GM23338 (cell line): ENCODE results near the gene SFT2D2. TPM values are rescaled to one million over a fixed set of nuclear protein-coding genes. Genes with fewer than 3 reads are reported as not detected.

Experiments used
- ATAC-seq: fragments of 200-7000 bp; cut with Tn5 transposase; 3 replicates; pipeline ENCODE4 v1.9.1; 2020
- DNase-seq: peaks from one replicate; pipeline ENCODE4 v3.0.0-alpha.2; 2015; ENCODE audit warnings: low spot score
- H2AFZ ChIP-seq: fragments of 200-600 bp; sonication (generic); 2 replicates; pipeline ENCODE4 v1.8.0; 2016; ENCODE audit warnings: antibody characterized with exemption, mild to moderate bottlenecking, moderate library complexity
- H3F3A ChIP-seq: fragments of 200-600 bp; sonication (generic); replicated peaks from 2 replicates; pipeline ENCODE4 v1.8.0; 2017; ENCODE audit warnings: antibody characterized with exemption, mixed run types, low read depth
- H3K27ac ChIP-seq: fragments of 200-600 bp; sonication (generic); 2 replicates; pipeline ENCODE4 v1.6.1; 2016; ENCODE audit warnings: low read depth
- H3K27me3 ChIP-seq: fragments of 200-600 bp; sonication (generic); 2 replicates; pipeline ENCODE4 v1.8.0; 2016; ENCODE audit warnings: mild to moderate bottlenecking, mixed run types, moderate library complexity; ENCODE audit not compliant: insufficient read depth
- H3K36me3 ChIP-seq: fragments of 200-600 bp; sonication (generic); 2 replicates; pipeline ENCODE4 v1.8.0; 2016; ENCODE audit warnings: mild to moderate bottlenecking; ENCODE audit not compliant: insufficient read depth
- H3K4me1 ChIP-seq: fragments of 200-600 bp; sonication (generic); 2 replicates; pipeline ENCODE4 v1.8.0; 2016; ENCODE audit warnings: mild to moderate bottlenecking, moderate library complexity; ENCODE audit not compliant: insufficient read depth
- H3K4me2 ChIP-seq: fragments of 200-600 bp; sonication (generic); 2 replicates; pipeline ENCODE4 v1.7.1; 2017; ENCODE audit warnings: mixed run types
- H3K4me3 ChIP-seq: fragments of 200-600 bp; sonication (generic); 2 replicates; pipeline ENCODE4 v1.6.1; 2016; ENCODE audit warnings: mixed run types
- H3K79me2 ChIP-seq: fragments of 200-600 bp; sonication (generic); replicated peaks from 2 replicates; pipeline ENCODE4 v1.8.0; 2017; ENCODE audit warnings: mild to moderate bottlenecking; ENCODE audit not compliant: insufficient read depth
- H3K9me2 ChIP-seq: fragments of 200-600 bp; sonication (generic); 2 replicates; pipeline ENCODE4 v1.8.0; 2017; ENCODE audit not compliant: insufficient read depth
- H4K20me1 ChIP-seq: fragments of 200-600 bp; sonication (generic); replicated peaks from 2 replicates; pipeline ENCODE4 v1.8.0; 2017; ENCODE audit warnings: mild to moderate bottlenecking; ENCODE audit not compliant: insufficient read depth
- H3K27ac Mint-ChIP-seq: 2 replicates; pipeline ENCODE4 v1.8.0; 2020; ENCODE audit warnings: inconsistent platforms, mild to moderate bottlenecking, moderate library complexity, mixed read lengths
- H3K27me3 Mint-ChIP-seq: 3 replicates; pipeline ENCODE4 v1.8.0; 2022; ENCODE audit warnings: low read depth, mild to moderate bottlenecking, moderate library complexity, mixed read lengths, inconsistent platforms; ENCODE audit not compliant: insufficient read depth, poor library complexity
- H3K36me3 Mint-ChIP-seq: 3 replicates; pipeline ENCODE4 v1.8.0; 2021; ENCODE audit warnings: low read depth, mild to moderate bottlenecking, inconsistent platforms, moderate library complexity, mixed read lengths
- H3K4me1 Mint-ChIP-seq: 3 replicates; pipeline ENCODE4 v1.8.0; 2020; ENCODE audit warnings: mild to moderate bottlenecking, inconsistent platforms, mixed read lengths
- H3K4me3 Mint-ChIP-seq: 3 replicates; pipeline ENCODE4 v1.8.0; 2021; ENCODE audit warnings: moderate library complexity, mild to moderate bottlenecking, inconsistent platforms, mixed read lengths
- H3K9me3 Mint-ChIP-seq: 3 replicates; pipeline ENCODE4 v1.8.0; 2020; ENCODE audit warnings: moderate library complexity, mild to moderate bottlenecking, inconsistent platforms, mixed read lengths
- CTCF ChIP-seq, 2 experiments: fragments of 200-600 bp in 1 of 2; sonication (generic) in 1 of 2; conservative IDR thresholded peaks; 2 replicates each; pipeline versions ENCODE4 v1.5.1 to v1.6.1; 2016 to 2017; ENCODE audit warnings: antibody characterized with exemption in 2 of 2, low read depth in 2 of 2, mild to moderate bottlenecking in 2 of 2, moderate library complexity in 1 of 2
- ETS1 ChIP-seq: IDR thresholded peaks from 2 replicates; pipeline ENCODE4 v1.6.1; 2016; ENCODE audit warnings: antibody characterized with exemption
- NANOG ChIP-seq: IDR thresholded peaks from 2 replicates; pipeline ENCODE4 v1.6.1; 2016; ENCODE audit warnings: antibody characterized with exemption, borderline replicate concordance
- POLR2AphosphoS5 ChIP-seq: IDR thresholded peaks from 2 replicates; pipeline ENCODE4 v1.6.1; 2016; ENCODE audit warnings: antibody characterized with exemption, low read depth
- STAT1 ChIP-seq: IDR thresholded peaks from one replicate; pipeline ENCODE4 v1.6.1; 2016; ENCODE audit warnings: antibody characterized with exemption; ENCODE audit not compliant: unreplicated experiment
- ZNF331 ChIP-seq: fragments of 250-450 bp; sonication (Bioruptor Pico); IDR thresholded peaks from 2 replicates; pipeline ENCODE4 v1.5.0; 2020; ENCODE audit warnings: low read depth, mild to moderate bottlenecking, moderate library complexity
- polyA plus RNA-seq: library from polyadenylated mRNA; unstranded; fragments of >200 nt; fragmentation: Nextera tagmentation; extraction: Ambion mirVana; gene quantifications from 2 replicates; pipeline ENCODE4 v1.2.1, GENCODE V29; 2016
- total RNA-seq: library from RNA; depleted of rRNA; stranded (reverse); fragments of >200 nt; shearing (Covaris generic); gene quantifications from 2 replicates; pipeline ENCODE4 v1.2.3, GENCODE V29; 2014

The SFT2D2 gene
- total and polyA plus RNA-seq, 2 experiments from 2014 or later = 7.6 to 27.2 TPM

- Histone ChIP-seq H4K20me1 (peaks cover 7% of the 10 kb centered on the region), H3K9me2 (peaks cover 3% of the 10 kb centered on the region; the same call in 1 of the 2 replicates), H3K79me2 (peaks cover 47% of the 10 kb centered on the region), H3K4me2 (no peak overlapping the region), H3K4me1 (peaks cover 13% of the 10 kb centered on the region), H3K27me3 (no peaks in the 10 kb centered on the region), H3K27ac (no peak overlapping the region), H2AFZ (no peak overlapping the region), H3K4me3 (no peak overlapping the region), H3F3A (no peaks in the 10 kb centered on the region), H3K36me3 (no peaks in the 10 kb centered on the region; the same call in 1 of the 2 replicates)
- peaks cover 8% of the 10 kb centered on the region for H3K27me3 Mint-ChIP-seq
- peaks cover 6% of the 10 kb centered on the region; the same call in 2 of the 3 replicates for H3K9me3 Mint-ChIP-seq
- no peak for DNase-seq
- no peak for ATAC-seq
- peaks cover 11% of the 10 kb centered on the region; the same call in 2 of the 3 replicates for H3K36me3 Mint-ChIP-seq
- no peak overlapping the region for H3K4me3 Mint-ChIP-seq
- peaks cover 15% of the 10 kb centered on the region; the same call in 2 of the 3 replicates for H3K4me1 Mint-ChIP-seq
- TF ChIP-seq ETS1 (no peak), ZNF331 (no peak), NANOG (no peak)
- H3K27ac Mint-ChIP-seq = no peak overlapping the region
These were observed 4.1 kb downstream of the SFT2D2 start for GRCh38 chr1:168229893-168230292.

- Histone ChIP-seq H3K4me1 (peaks cover 11% of the 10 kb centered on the region), H3K79me2 (peaks cover 48% of the 10 kb centered on the region), H3K9me2 (no peaks in the 10 kb centered on the region), H3K27me3 (no peaks in the 10 kb centered on the region), H4K20me1 (peaks cover 7% of the 10 kb centered on the region), H3K27ac (no peak overlapping the region), H3F3A (no peaks in the 10 kb centered on the region), H3K4me2 (no peak overlapping the region), H3K4me3 (no peak overlapping the region), H3K36me3 (peaks cover 2% of the 10 kb centered on the region; the same call in 1 of the 2 replicates), H2AFZ (no peak overlapping the region)
- H3K27me3 Mint-ChIP-seq = peaks cover 3% of the 10 kb centered on the region
- DNase-seq = no peak
- TF ChIP-seq STAT1 = no peak
- H3K9me3 Mint-ChIP-seq = no peaks in the 10 kb centered on the region
- ATAC-seq = no peak
- no peak overlapping the region for H3K4me3 Mint-ChIP-seq
- peaks cover 18% of the 10 kb centered on the region; the same call in 2 of the 3 replicates for H3K4me1 Mint-ChIP-seq
- H3K27ac Mint-ChIP-seq = no peak overlapping the region
- peaks cover 7% of the 10 kb centered on the region; the same call in 2 of the 3 replicates for H3K36me3 Mint-ChIP-seq
These were observed 4.9 kb downstream of the SFT2D2 start for GRCh38 chr1:168230709-168231108.

GRCh38 chr1:168234846-168235547, 9.2 kb downstream of the SFT2D2 start:
- peaks cover 19% of the 10 kb centered on the region for H3K79me2 ChIP-seq
- no peak overlapping the region for H3K27ac Mint-ChIP-seq
- H2AFZ ChIP-seq = no peak overlapping the region
- H3F3A ChIP-seq = no peaks in the 10 kb centered on the region
- H3K4me1 ChIP-seq = no peaks in the 10 kb centered on the region
- H3K27me3 ChIP-seq = no peaks in the 10 kb centered on the region
- no peaks in the 10 kb centered on the region for H3K9me2 ChIP-seq
- no peak overlapping the region for H3K27ac ChIP-seq
- peaks cover 32% of the 10 kb centered on the region for H3K36me3 Mint-ChIP-seq
- peaks cover 4% of the 10 kb centered on the region for H3K27me3 Mint-ChIP-seq
- H3K4me2 ChIP-seq = no peak overlapping the region
- peaks cover 14% of the 10 kb centered on the region for H3K36me3 ChIP-seq
- DNase-seq (peak; percentile 86), ATAC-seq (peak; percentile 100)
- H4K20me1 ChIP-seq = no peaks in the 10 kb centered on the region; the same call in 1 of the 2 replicates
- H3K9me3 Mint-ChIP-seq = no peaks in the 10 kb centered on the region
- H3K4me3 Mint-ChIP-seq = no peak overlapping the region
- peaks cover 3% of the 10 kb centered on the region; the same call in 1 of the 3 replicates for H3K4me1 Mint-ChIP-seq
- H3K4me3 ChIP-seq = no peak overlapping the region
- TF ChIP-seq CTCF (conservative IDR thresholded peaks at IDR 0.05; ENCODE audit: low read depth in 2 of 2) (peak; percentile 83 to 92), POLR2AphosphoS5 (no peak)
